GM23338 (cell line): ENCODE measurements around the gene PXMP4. TPM values are rescaled to one million over a fixed set of nuclear protein-coding genes. Genes with fewer than 3 reads are reported as not detected.

Source experiments
- ATAC-seq: fragments of 200-7000 bp; cut with Tn5 transposase; 3 replicates; pipeline ENCODE4 v1.9.1; 2020
- DNase-seq: peaks from one replicate; pipeline ENCODE4 v3.0.0-alpha.2; 2015; ENCODE audit warnings: low spot score
- H2AFZ ChIP-seq: fragments of 200-600 bp; sonication (generic); 2 replicates; pipeline ENCODE4 v1.8.0; 2016; ENCODE audit warnings: antibody characterized with exemption, mild to moderate bottlenecking, moderate library complexity
- H3F3A ChIP-seq: fragments of 200-600 bp; sonication (generic); replicated peaks from 2 replicates; pipeline ENCODE4 v1.8.0; 2017; ENCODE audit warnings: antibody characterized with exemption, mixed run types, low read depth
- H3K27ac ChIP-seq: fragments of 200-600 bp; sonication (generic); 2 replicates; pipeline ENCODE4 v1.6.1; 2016; ENCODE audit warnings: low read depth
- H3K27me3 ChIP-seq: fragments of 200-600 bp; sonication (generic); 2 replicates; pipeline ENCODE4 v1.8.0; 2016; ENCODE audit warnings: mild to moderate bottlenecking, mixed run types, moderate library complexity; ENCODE audit not compliant: insufficient read depth
- H3K36me3 ChIP-seq: fragments of 200-600 bp; sonication (generic); 2 replicates; pipeline ENCODE4 v1.8.0; 2016; ENCODE audit warnings: mild to moderate bottlenecking; ENCODE audit not compliant: insufficient read depth
- H3K4me1 ChIP-seq: fragments of 200-600 bp; sonication (generic); 2 replicates; pipeline ENCODE4 v1.8.0; 2016; ENCODE audit warnings: mild to moderate bottlenecking, moderate library complexity; ENCODE audit not compliant: insufficient read depth
- H3K4me2 ChIP-seq: fragments of 200-600 bp; sonication (generic); 2 replicates; pipeline ENCODE4 v1.7.1; 2017; ENCODE audit warnings: mixed run types
- H3K4me3 ChIP-seq: fragments of 200-600 bp; sonication (generic); 2 replicates; pipeline ENCODE4 v1.6.1; 2016; ENCODE audit warnings: mixed run types
- H3K79me2 ChIP-seq: fragments of 200-600 bp; sonication (generic); replicated peaks from 2 replicates; pipeline ENCODE4 v1.8.0; 2017; ENCODE audit warnings: mild to moderate bottlenecking; ENCODE audit not compliant: insufficient read depth
- H3K9me2 ChIP-seq: fragments of 200-600 bp; sonication (generic); 2 replicates; pipeline ENCODE4 v1.8.0; 2017; ENCODE audit not compliant: insufficient read depth
- H4K20me1 ChIP-seq: fragments of 200-600 bp; sonication (generic); replicated peaks from 2 replicates; pipeline ENCODE4 v1.8.0; 2017; ENCODE audit warnings: mild to moderate bottlenecking; ENCODE audit not compliant: insufficient read depth
- H3K27ac Mint-ChIP-seq: 2 replicates; pipeline ENCODE4 v1.8.0; 2020; ENCODE audit warnings: inconsistent platforms, mild to moderate bottlenecking, moderate library complexity, mixed read lengths
- H3K27me3 Mint-ChIP-seq: 3 replicates; pipeline ENCODE4 v1.8.0; 2022; ENCODE audit warnings: low read depth, mild to moderate bottlenecking, moderate library complexity, mixed read lengths, inconsistent platforms; ENCODE audit not compliant: insufficient read depth, poor library complexity
- H3K36me3 Mint-ChIP-seq: 3 replicates; pipeline ENCODE4 v1.8.0; 2021; ENCODE audit warnings: low read depth, mild to moderate bottlenecking, inconsistent platforms, moderate library complexity, mixed read lengths
- H3K4me1 Mint-ChIP-seq: 3 replicates; pipeline ENCODE4 v1.8.0; 2020; ENCODE audit warnings: mild to moderate bottlenecking, inconsistent platforms, mixed read lengths
- H3K4me3 Mint-ChIP-seq: 3 replicates; pipeline ENCODE4 v1.8.0; 2021; ENCODE audit warnings: moderate library complexity, mild to moderate bottlenecking, inconsistent platforms, mixed read lengths
- H3K9me3 Mint-ChIP-seq: 3 replicates; pipeline ENCODE4 v1.8.0; 2020; ENCODE audit warnings: moderate library complexity, mild to moderate bottlenecking, inconsistent platforms, mixed read lengths
- CREB1 ChIP-seq: fragments of 250-450 bp; sonication (Bioruptor Pico); IDR thresholded peaks from 2 replicates; pipeline ENCODE4 v1.5.0; 2020; ENCODE audit warnings: low read depth, mild to moderate bottlenecking, moderate library complexity
- EZH2 ChIP-seq: fragments of 200-600 bp; sonication (generic); IDR thresholded peaks from one replicate; pipeline ENCODE4 v1.8.0; 2017; ENCODE audit warnings: antibody characterized with exemption, mild to moderate bottlenecking, low read depth; ENCODE audit not compliant: unreplicated experiment
- EZH2phosphoT487 ChIP-seq: fragments of 200-600 bp; sonication (generic); IDR thresholded peaks from one replicate; pipeline ENCODE4 v1.8.1; 2018; ENCODE audit warnings: antibody characterized with exemption; ENCODE audit not compliant: unreplicated experiment
- JUNB ChIP-seq: IDR thresholded peaks from one replicate; pipeline ENCODE4 v1.6.1; 2016; ENCODE audit warnings: antibody characterized with exemption; ENCODE audit not compliant: unreplicated experiment
- NANOG ChIP-seq: IDR thresholded peaks from 2 replicates; pipeline ENCODE4 v1.6.1; 2016; ENCODE audit warnings: antibody characterized with exemption, borderline replicate concordance
- POLR2AphosphoS5 ChIP-seq: IDR thresholded peaks from 2 replicates; pipeline ENCODE4 v1.6.1; 2016; ENCODE audit warnings: antibody characterized with exemption, low read depth
- REST ChIP-seq: IDR thresholded peaks from one replicate; pipeline ENCODE4 v1.6.1; 2018; ENCODE audit warnings: antibody characterized with exemption; ENCODE audit not compliant: unreplicated experiment
- STAT1 ChIP-seq: IDR thresholded peaks from one replicate; pipeline ENCODE4 v1.6.1; 2016; ENCODE audit warnings: antibody characterized with exemption; ENCODE audit not compliant: unreplicated experiment
- ZNF114 ChIP-seq: fragments of 250-450 bp; sonication (Bioruptor Pico); IDR thresholded peaks from 2 replicates; pipeline ENCODE4 v1.5.0; 2020; ENCODE audit warnings: mild to moderate bottlenecking, moderate library complexity
- ZNF331 ChIP-seq: fragments of 250-450 bp; sonication (Bioruptor Pico); IDR thresholded peaks from 2 replicates; pipeline ENCODE4 v1.5.0; 2020; ENCODE audit warnings: low read depth, mild to moderate bottlenecking, moderate library complexity
- polyA plus RNA-seq: library from polyadenylated mRNA; unstranded; fragments of >200 nt; fragmentation: Nextera tagmentation; extraction: Ambion mirVana; gene quantifications from 2 replicates; pipeline ENCODE4 v1.2.1, GENCODE V29; 2016
- total RNA-seq: library from RNA; depleted of rRNA; stranded (reverse); fragments of >200 nt; shearing (Covaris generic); gene quantifications from 2 replicates; pipeline ENCODE4 v1.2.3, GENCODE V29; 2014
- TF ChIP-seq, protein P1 (sequence below), 2 experiments: fragments of 200-600 bp in 1 of 2; sonication (generic) in 1 of 2; conservative IDR thresholded peaks; 2 replicates each; pipeline versions ENCODE4 v1.5.1 to v1.6.1; 2016 to 2017; ENCODE audit warnings: antibody characterized with exemption in 2 of 2, low read depth in 2 of 2, mild to moderate bottlenecking in 2 of 2, moderate library complexity in 1 of 2
- TF ChIP-seq, protein P2 (sequence below): fragments of 250-450 bp; sonication (Bioruptor Pico); IDR thresholded peaks from 2 replicates; pipeline ENCODE4 v1.5.0; 2020; ENCODE audit warnings: mild to moderate bottlenecking, moderate library complexity
- TF ChIP-seq, protein P3 (sequence below): IDR thresholded peaks from 2 replicates; pipeline ENCODE4 v1.6.1; 2016; ENCODE audit warnings: antibody characterized with exemption

Gene PXMP4
- total and polyA plus RNA-seq, 2 experiments from 2014 or later, result 1.2 to 3.5 TPM

- Histone ChIP-seq H3F3A (peaks cover 6% of the 10 kb centered on the region; the same call in 1 of the 2 replicates), H3K4me2 (no peak overlapping the region), H3K4me1 (peaks cover 22% of the 10 kb centered on the region), H3K4me3 (no peak overlapping the region), H3K27me3 (no peaks in the 10 kb centered on the region), H3K9me2 (no peaks in the 10 kb centered on the region), H3K36me3 (no peaks in the 10 kb centered on the region), H2AFZ (no peak overlapping the region), H3K27ac (no peak overlapping the region), H4K20me1 (no peaks in the 10 kb centered on the region), H3K79me2 (no peaks in the 10 kb centered on the region)
- peaks cover 25% of the 10 kb centered on the region for H3K36me3 Mint-ChIP-seq
- peaks cover 20% of the 10 kb centered on the region for H3K4me1 Mint-ChIP-seq
- peaks cover 15% of the 10 kb centered on the region for H3K27me3 Mint-ChIP-seq
- no peak overlapping the region for H3K4me3 Mint-ChIP-seq
- peaks cover 21% of the 10 kb centered on the region for H3K9me3 Mint-ChIP-seq
- TF ChIP-seq, protein P1, sequence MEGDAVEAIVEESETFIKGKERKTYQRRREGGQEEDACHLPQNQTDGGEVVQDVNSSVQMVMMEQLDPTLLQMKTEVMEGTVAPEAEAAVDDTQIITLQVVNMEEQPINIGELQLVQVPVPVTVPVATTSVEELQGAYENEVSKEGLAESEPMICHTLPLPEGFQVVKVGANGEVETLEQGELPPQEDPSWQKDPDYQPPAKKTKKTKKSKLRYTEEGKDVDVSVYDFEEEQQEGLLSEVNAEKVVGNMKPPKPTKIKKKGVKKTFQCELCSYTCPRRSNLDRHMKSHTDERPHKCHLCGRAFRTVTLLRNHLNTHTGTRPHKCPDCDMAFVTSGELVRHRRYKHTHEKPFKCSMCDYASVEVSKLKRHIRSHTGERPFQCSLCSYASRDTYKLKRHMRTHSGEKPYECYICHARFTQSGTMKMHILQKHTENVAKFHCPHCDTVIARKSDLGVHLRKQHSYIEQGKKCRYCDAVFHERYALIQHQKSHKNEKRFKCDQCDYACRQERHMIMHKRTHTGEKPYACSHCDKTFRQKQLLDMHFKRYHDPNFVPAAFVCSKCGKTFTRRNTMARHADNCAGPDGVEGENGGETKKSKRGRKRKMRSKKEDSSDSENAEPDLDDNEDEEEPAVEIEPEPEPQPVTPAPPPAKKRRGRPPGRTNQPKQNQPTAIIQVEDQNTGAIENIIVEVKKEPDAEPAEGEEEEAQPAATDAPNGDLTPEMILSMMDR (conservative IDR thresholded peaks at IDR 0.05; ENCODE audit: low read depth in 2 of 2), result no peak
- TF ChIP-seq JUNB (no peak), EZH2phosphoT487 (no peak), CREB1 (CRISPR knock-in tag) (no peak), ZNF114 (CRISPR knock-in tag) (no peak), ZNF331 (CRISPR knock-in tag) (no peak), POLR2AphosphoS5 (no peak), NANOG (no peak), EZH2 (no peak), STAT1 (no peak), REST (no peak)
- TF ChIP-seq, protein P2, sequence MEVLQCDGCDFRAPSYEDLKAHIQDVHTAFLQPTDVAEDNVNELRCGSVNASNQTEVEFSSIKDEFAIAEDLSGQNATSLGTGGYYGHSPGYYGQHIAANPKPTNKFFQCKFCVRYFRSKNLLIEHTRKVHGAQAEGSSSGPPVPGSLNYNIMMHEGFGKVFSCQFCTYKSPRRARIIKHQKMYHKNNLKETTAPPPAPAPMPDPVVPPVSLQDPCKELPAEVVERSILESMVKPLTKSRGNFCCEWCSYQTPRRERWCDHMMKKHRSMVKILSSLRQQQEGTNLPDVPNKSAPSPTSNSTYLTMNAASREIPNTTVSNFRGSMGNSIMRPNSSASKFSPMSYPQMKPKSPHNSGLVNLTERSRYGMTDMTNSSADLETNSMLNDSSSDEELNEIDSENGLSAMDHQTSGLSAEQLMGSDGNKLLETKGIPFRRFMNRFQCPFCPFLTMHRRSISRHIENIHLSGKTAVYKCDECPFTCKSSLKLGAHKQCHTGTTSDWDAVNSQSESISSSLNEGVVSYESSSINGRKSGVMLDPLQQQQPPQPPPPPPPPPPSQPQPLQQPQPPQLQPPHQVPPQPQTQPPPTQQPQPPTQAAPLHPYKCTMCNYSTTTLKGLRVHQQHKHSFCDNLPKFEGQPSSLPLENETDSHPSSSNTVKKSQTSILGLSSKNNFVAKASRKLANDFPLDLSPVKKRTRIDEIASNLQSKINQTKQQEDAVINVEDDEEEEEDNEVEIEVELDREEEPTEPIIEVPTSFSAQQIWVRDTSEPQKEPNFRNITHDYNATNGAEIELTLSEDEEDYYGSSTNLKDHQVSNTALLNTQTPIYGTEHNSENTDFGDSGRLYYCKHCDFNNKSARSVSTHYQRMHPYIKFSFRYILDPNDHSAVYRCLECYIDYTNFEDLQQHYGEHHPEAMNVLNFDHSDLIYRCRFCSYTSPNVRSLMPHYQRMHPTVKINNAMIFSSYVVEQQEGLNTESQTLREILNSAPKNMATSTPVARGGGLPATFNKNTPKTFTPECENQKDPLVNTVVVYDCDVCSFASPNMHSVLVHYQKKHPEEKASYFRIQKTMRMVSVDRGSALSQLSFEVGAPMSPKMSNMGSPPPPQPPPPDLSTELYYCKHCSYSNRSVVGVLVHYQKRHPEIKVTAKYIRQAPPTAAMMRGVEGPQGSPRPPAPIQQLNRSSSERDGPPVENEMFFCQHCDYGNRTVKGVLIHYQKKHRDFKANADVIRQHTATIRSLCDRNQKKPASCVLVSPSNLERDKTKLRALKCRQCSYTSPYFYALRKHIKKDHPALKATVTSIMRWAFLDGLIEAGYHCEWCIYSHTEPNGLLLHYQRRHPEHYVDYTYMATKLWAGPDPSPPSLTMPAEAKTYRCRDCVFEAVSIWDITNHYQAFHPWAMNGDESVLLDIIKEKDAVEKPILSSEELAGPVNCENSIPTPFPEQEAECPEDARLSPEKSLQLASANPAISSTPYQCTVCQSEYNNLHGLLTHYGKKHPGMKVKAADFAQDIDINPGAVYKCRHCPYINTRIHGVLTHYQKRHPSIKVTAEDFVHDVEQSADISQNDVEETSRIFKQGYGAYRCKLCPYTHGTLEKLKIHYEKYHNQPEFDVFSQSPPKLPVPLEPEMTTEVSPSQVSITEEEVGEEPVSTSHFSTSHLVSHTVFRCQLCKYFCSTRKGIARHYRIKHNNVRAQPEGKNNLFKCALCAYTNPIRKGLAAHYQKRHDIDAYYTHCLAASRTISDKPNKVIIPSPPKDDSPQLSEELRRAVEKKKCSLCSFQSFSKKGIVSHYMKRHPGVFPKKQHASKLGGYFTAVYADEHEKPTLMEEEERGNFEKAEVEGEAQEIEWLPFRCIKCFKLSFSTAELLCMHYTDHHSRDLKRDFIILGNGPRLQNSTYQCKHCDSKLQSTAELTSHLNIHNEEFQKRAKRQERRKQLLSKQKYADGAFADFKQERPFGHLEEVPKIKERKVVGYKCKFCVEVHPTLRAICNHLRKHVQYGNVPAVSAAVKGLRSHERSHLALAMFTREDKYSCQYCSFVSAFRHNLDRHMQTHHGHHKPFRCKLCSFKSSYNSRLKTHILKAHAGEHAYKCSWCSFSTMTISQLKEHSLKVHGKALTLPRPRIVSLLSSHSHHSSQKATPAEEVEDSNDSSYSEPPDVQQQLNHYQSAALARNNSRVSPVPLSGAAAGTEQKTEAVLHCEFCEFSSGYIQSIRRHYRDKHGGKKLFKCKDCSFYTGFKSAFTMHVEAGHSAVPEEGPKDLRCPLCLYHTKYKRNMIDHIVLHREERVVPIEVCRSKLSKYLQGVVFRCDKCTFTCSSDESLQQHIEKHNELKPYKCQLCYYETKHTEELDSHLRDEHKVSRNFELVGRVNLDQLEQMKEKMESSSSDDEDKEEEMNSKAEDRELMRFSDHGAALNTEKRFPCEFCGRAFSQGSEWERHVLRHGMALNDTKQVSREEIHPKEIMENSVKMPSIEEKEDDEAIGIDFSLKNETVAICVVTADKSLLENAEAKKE (CRISPR knock-in tag), result no peak
- TF ChIP-seq, protein P3, sequence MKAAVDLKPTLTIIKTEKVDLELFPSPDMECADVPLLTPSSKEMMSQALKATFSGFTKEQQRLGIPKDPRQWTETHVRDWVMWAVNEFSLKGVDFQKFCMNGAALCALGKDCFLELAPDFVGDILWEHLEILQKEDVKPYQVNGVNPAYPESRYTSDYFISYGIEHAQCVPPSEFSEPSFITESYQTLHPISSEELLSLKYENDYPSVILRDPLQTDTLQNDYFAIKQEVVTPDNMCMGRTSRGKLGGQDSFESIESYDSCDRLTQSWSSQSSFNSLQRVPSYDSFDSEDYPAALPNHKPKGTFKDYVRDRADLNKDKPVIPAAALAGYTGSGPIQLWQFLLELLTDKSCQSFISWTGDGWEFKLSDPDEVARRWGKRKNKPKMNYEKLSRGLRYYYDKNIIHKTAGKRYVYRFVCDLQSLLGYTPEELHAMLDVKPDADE, result no peak
- H3K27ac Mint-ChIP-seq, result no peak overlapping the region
- DNase-seq, result no peak
- no peak for ATAC-seq
These were observed 16.9 kb upstream of the PXMP4 start for GRCh38 chr20:33736962-33737361.
